Sigmoid colon (tissue), 4 donors: ENCODE results near the gene PARD3.

ENCODE experiments used
- CTCF ChIP-seq, 4 experiments: fragments of 450-650 bp in 3 of 4; fragments of 200-600 bp in 1 of 4; IDR thresholded peaks; one replicate each; pipeline ENCODE4 v1.5.1; 2016 to 2019; ENCODE audit warnings: antibody characterized with exemption in 4 of 4, mild to moderate bottlenecking in 3 of 4, moderate library complexity in 2 of 4
- EP300 ChIP-seq, 4 donors: sonication (generic); formaldehyde crosslinking; IDR thresholded peaks; one replicate each; pipeline ENCODE4 v1.6.1; 2017; ENCODE audit warnings: antibody characterized with exemption in 4 of 4
- POLR2AphosphoS5 ChIP-seq, 4 donors: sonication (generic); formaldehyde crosslinking; IDR thresholded peaks; one replicate each; pipeline ENCODE4 v1.6.1; 2017; ENCODE audit warnings: antibody characterized with exemption in 4 of 4

- no peak for TF ChIP-seq CTCF (IDR thresholded peaks at IDR 0.05)
- TF ChIP-seq EP300 (IDR thresholded peaks at IDR 0.05) = no peak
- TF ChIP-seq POLR2AphosphoS5 (IDR thresholded peaks at IDR 0.05) = no peak
Measured at GRCh38 chr10:34432589-34432988, 382.5 kb downstream of the PARD3 start.
